ENCODE results near the gene ZNHIT6.

DNA sequence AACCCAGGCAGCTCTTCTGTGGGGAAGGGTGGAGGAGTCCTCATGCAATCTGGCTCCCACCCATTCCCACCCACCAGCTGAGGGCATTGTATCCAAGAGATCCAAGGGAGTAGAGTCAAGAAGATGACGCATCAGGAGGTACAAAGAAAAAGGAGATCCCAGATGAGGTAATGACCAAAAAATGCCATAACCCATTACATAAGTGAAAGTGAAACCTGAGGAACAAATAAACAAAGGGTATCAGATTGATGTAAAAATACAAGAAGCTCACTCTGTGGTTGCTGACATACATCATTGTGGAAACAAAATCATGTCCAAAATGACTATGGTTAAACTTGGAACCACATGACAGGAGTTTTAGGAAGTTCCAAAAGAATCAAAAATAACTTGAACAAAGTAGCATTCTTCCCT lies 85.2 kb downstream of the ZNHIT6 start:
- TF ChIP-seq POLR2AphosphoS5 (IDR thresholded peaks at IDR 0.05; ENCODE audit: low read depth, low read length) (no peak), TAF1 (IDR thresholded peaks at IDR 0.05; ENCODE audit: borderline replicate concordance, insufficient read depth, low read length) (no peak), SIN3A (IDR thresholded peaks at IDR 0.05; ENCODE audit: borderline replicate concordance, insufficient read depth, low read length) (no peak)

All from PFSK-1 (cell line).